Measurements from ENCODE around the gene TRAPPC3L. TPM values are rescaled to one million over a fixed set of nuclear protein-coding genes. Genes with fewer than 3 reads are reported as not detected.

The TRAPPC3L gene
- total RNA-seq, 1 experiment from 2014 or later, result not detected

DNA sequence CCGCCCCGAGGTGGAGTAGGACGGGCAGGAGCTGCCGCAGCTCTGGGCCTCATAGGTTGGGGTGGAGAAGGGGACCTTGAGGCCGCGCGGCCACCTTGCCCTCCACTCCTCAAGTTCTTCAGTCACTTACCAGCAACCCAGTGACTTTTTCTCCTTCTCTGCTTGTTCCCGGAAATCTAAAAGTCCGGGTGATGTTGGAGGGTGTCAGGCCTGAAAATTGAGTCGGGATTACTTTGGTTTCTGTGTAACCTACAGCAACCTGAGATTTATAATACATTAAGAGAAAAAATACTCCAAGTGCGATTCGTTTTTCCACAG is 26.2 kb upstream of the TRAPPC3L start:
- H3K4me2 ChIP-seq (ENCODE audit: low read length), result peak overlapping the region; percentile 69
- H2AFZ ChIP-seq (ENCODE audit: low read depth, low read length, poor library complexity, severe bottlenecking), result no peak overlapping the region
- H3K27me3 ChIP-seq (ENCODE audit: insufficient read depth, low read length), result no peaks in the 10 kb centered on the region
- peak overlapping the region; percentile 81 for H3K27ac ChIP-seq (ENCODE audit: low read depth, low read length)
- ChIA-PET POLR2A (interaction anchor here (0.8 to 1.0 kb wide), 3 partner anchors 10 to 292 kb away, joined by 3 to 4 read pairs (median 4); partner anchors contain the start of gene TSPYL1), CTCF (interaction anchor here (1.2 to 2.3 kb wide), 4 partner anchors 11 to 354 kb away, joined by 3 to 7 read pairs (median 6); no protein-coding TSS in a partner anchor), RAD21 (ENCODE audit: low non-redundant PET in 1 of 2, low total read pairs in 2 of 2, uncharacterized antibody in 2 of 2, unreplicated experiment in 2 of 2) (no interaction called here)
- H3K9me3 ChIP-seq (ENCODE audit: control insufficient read depth in 1 of 2, insufficient read depth in 1 of 2, low read depth in 1 of 2, low read length in 2 of 2), result no peaks in the 10 kb centered on the region
- intact Hi-C loops (cut with micrococcal nuclease), result no loop called here
- H3K4me3 ChIP-seq (replicated peaks in 1 of 2; ENCODE audit: low read depth in 1 of 2, low read length in 2 of 2), result peak overlapping the region; percentile 89 to 90
- peak overlapping the region; percentile 86 for H3K9ac ChIP-seq (ENCODE audit: low read length)
- DNase-seq (ENCODE audit: low read depth, low spot score) (no peak), ATAC-seq (no peak)
- peaks cover 18 to 25% of the 10 kb centered on the region in 2 experiments for H3K4me1 ChIP-seq (ENCODE audit: control insufficient read depth in 1 of 2, insufficient read depth in 2 of 2, low read length in 2 of 2)
- no peaks in the 10 kb centered on the region for H3K9me2 ChIP-seq (ENCODE audit: insufficient read depth)
- no peaks in the 10 kb centered on the region for H3K36me3 ChIP-seq (ENCODE audit: control insufficient read depth in 1 of 2, insufficient read depth in 2 of 2, low read length in 2 of 2)
- TSS peak; percentile 43 for BruUV-seq (replicated peaks)
- no peaks in the 10 kb centered on the region for H4K20me1 ChIP-seq (ENCODE audit: insufficient read depth)
- TF ChIP-seq EZH2phosphoT487 (IDR thresholded peaks at IDR 0.05; ENCODE audit: borderline replicate concordance) (no peak), EZH2 (IDR thresholded peaks at IDR 0.05) (no peak), CBX3 (IDR thresholded peaks at IDR 0.05; ENCODE audit: low read depth) (no peak), YY1 (IDR thresholded peaks at IDR 0.05; ENCODE audit: extremely low read depth, insufficient replicate concordance, low read depth, low read length) (no peak), CEBPB (IDR thresholded peaks at IDR 0.05; ENCODE audit: low read depth) (no peak)
- H3K79me2 ChIP-seq (ENCODE audit: insufficient read depth, low read length), result peaks cover 61% of the 10 kb centered on the region

DNA sequence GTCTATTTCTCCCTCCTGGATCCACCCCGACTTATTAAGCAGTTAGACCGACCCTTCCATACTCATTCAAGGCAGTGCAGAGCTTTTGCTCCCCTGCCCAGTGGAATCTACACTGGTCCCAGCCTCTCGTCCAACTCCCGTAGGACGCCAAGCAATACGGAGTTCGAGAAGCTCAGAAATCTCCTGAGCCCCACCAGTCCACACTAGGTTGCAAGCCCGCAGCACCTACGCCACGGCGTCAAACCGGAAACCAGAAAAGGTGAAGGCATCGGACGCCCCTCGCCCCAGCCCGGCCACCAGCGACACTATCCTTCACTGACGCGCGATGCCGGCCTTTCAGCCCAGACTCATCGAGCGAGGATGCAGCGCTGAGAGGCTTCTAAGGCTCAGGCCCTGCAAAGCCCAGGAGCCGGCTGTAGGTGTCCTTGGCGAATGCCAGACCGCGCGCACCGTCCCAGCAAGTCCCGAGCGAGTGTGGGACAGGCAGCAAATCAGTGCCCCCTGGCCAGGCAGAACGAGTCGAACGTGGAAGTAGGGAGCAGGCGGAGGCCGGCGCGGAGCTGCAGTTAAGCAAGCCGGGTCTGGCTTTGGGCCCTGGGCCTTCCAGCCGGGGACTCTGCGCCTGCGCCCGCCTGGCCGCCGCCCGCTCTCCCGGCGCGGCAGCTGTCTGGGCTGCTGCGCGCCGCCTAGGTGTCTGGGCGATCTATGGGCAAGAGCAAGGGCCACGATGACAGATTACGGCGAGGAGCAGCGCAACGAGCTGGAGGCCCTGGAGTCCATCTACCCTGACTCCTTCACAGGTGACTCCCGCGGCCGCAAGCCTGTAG is 25.6 kb upstream of the TRAPPC3L start, which contains the start of gene RWDD1:
Gene RWDD1 (plus strand): TSS at position 649 of the 827 bp plus-strand sequence. CDS start 79 bp downstream, at position 728.
- H3K9me3 ChIP-seq (ENCODE audit: control insufficient read depth in 1 of 2, insufficient read depth in 1 of 2, low read depth in 1 of 2, low read length in 2 of 2), result no peaks in the 10 kb centered on the region
- peak within 1 kb of the TSS; percentile 63 for H2AFZ ChIP-seq (ENCODE audit: low read depth, low read length, poor library complexity, severe bottlenecking)
- ATAC-seq, result peak; percentile 95
- H3K9me2 ChIP-seq (ENCODE audit: insufficient read depth), result no peaks in the 10 kb centered on the region
- ChIA-PET POLR2A (interaction anchor here (0.8 to 1.0 kb wide), 3 partner anchors 10 to 291 kb away, joined by 3 to 4 read pairs (median 4); partner anchors contain the start of gene TSPYL1), CTCF (interaction anchor here (1.2 to 2.3 kb wide), 5 partner anchors 10 to 353 kb away, joined by 3 to 7 read pairs (median 6); no protein-coding TSS in a partner anchor), RAD21 (ENCODE audit: low non-redundant PET in 1 of 2, low total read pairs in 2 of 2, uncharacterized antibody in 2 of 2, unreplicated experiment in 2 of 2) (no interaction called here)
- BruUV-seq (replicated peaks), result no TSS peak
- H3K27me3 ChIP-seq (ENCODE audit: insufficient read depth, low read length), result no peaks in the 10 kb centered on the region
- H3K9ac ChIP-seq (ENCODE audit: low read length), result peak within 1 kb of the TSS; percentile 86
- peak; percentile 98 for DNase-seq (ENCODE audit: low read depth, low spot score)
- peak within 1 kb of the TSS; percentile 69 for H3K4me2 ChIP-seq (ENCODE audit: low read length)
- H3K27ac ChIP-seq (ENCODE audit: low read depth, low read length), result peak within 1 kb of the TSS; percentile 81
- peaks cover 55% of the 10 kb centered on the region for H3K79me2 ChIP-seq (ENCODE audit: insufficient read depth, low read length)
- H3K36me3 ChIP-seq (ENCODE audit: control insufficient read depth in 1 of 2, insufficient read depth in 2 of 2, low read length in 2 of 2), result no peaks in the 10 kb centered on the region
- H3K4me3 ChIP-seq (replicated peaks in 1 of 2; ENCODE audit: low read depth in 1 of 2, low read length in 2 of 2), result peak within 1 kb of the TSS; percentile 89 to 90
- no peaks in the 10 kb centered on the region for H4K20me1 ChIP-seq (ENCODE audit: insufficient read depth)
- intact Hi-C loops (cut with micrococcal nuclease), result no loop called here
- H3K4me1 ChIP-seq (ENCODE audit: control insufficient read depth in 1 of 2, insufficient read depth in 2 of 2, low read length in 2 of 2), result peaks cover 18 to 25% of the 10 kb centered on the region in 2 experiments
- TF ChIP-seq CEBPB (IDR thresholded peaks at IDR 0.05; ENCODE audit: low read depth) (peak; percentile 37; the same call in 1 of the 2 replicates), POLR2A (IDR thresholded peaks at IDR 0.05; ENCODE audit: borderline replicate concordance, extremely low read depth, insufficient read depth, insufficient read length) (no peak), SRF (IDR thresholded peaks at IDR 0.05; ENCODE audit: low read depth) (peak; percentile 98), POLR2AphosphoS5 (IDR thresholded peaks at IDR 0.05; ENCODE audit: low read depth, low read length) (peak; percentile 87), YY1 (IDR thresholded peaks at IDR 0.05; ENCODE audit: extremely low read depth, insufficient replicate concordance, low read depth, low read length) (peak; percentile 89), SIN3A (IDR thresholded peaks at IDR 0.05; ENCODE audit: low read depth) (peak; percentile 95), JUND (IDR thresholded peaks at IDR 0.05) (peak; percentile 42; the same call in 1 of the 2 replicates), EGR1 (IDR thresholded peaks at IDR 0.05; ENCODE audit: low read depth) (no peak), ZFX (IDR thresholded peaks at IDR 0.05) (peak; percentile 99), SP1 (IDR thresholded peaks at IDR 0.05; ENCODE audit: low read depth) (peak; percentile 100), TCF7L2 (IDR thresholded peaks at IDR 0.05; ENCODE audit: borderline replicate concordance, extremely low read depth, insufficient read depth, insufficient read length) (peak; percentile 74), ZNF274 (IDR thresholded peaks at IDR 0.05; ENCODE audit: low read depth, low read length) (no peak), EZH2 (IDR thresholded peaks at IDR 0.05) (no peak), ELF1 (IDR thresholded peaks at IDR 0.05; ENCODE audit: borderline replicate concordance, low read depth) (peak; percentile 33; the same call in 1 of the 2 replicates), EZH2phosphoT487 (IDR thresholded peaks at IDR 0.05; ENCODE audit: borderline replicate concordance) (no peak), CBX3 (IDR thresholded peaks at IDR 0.05; ENCODE audit: low read depth) (peak; percentile 89)
- TF ChIP-seq, protein P1, sequence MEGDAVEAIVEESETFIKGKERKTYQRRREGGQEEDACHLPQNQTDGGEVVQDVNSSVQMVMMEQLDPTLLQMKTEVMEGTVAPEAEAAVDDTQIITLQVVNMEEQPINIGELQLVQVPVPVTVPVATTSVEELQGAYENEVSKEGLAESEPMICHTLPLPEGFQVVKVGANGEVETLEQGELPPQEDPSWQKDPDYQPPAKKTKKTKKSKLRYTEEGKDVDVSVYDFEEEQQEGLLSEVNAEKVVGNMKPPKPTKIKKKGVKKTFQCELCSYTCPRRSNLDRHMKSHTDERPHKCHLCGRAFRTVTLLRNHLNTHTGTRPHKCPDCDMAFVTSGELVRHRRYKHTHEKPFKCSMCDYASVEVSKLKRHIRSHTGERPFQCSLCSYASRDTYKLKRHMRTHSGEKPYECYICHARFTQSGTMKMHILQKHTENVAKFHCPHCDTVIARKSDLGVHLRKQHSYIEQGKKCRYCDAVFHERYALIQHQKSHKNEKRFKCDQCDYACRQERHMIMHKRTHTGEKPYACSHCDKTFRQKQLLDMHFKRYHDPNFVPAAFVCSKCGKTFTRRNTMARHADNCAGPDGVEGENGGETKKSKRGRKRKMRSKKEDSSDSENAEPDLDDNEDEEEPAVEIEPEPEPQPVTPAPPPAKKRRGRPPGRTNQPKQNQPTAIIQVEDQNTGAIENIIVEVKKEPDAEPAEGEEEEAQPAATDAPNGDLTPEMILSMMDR (IDR thresholded peaks at IDR 0.05 in 2 of 3, conservative IDR thresholded peaks at IDR 0.05 in 1 of 3; ENCODE audit: borderline replicate concordance in 1 of 3, insufficient read depth in 1 of 3, low read depth in 2 of 3, low read length in 2 of 3), result no peak

Measured in HCT116 (cell line).